Cardiac fibroblast (primary cell): ENCODE data around the gene ZDHHC5.

Experiments
- DNase-seq, 2 donors: peaks; one replicate each; pipeline versions ENCODE4 v3.0.0 to v3.0.0-alpha.2; 2010; ENCODE audit warnings: low read depth in 2 of 2
- H3K4me3 ChIP-seq, 2 donors: replicated peaks in 1 of 2; 1 replicate in 1 of 2; 2 replicates in 1 of 2; pipeline ENCODE4 v1.5.1; 2011; ENCODE audit warnings: low read depth in 2 of 2, low read length in 2 of 2, mild to moderate bottlenecking in 2 of 2, moderate library complexity in 1 of 2
- TF ChIP-seq, protein P1 (sequence below): IDR thresholded peaks from one replicate; pipeline ENCODE4 v1.5.1; 2011; ENCODE audit warnings: low read depth, mild to moderate bottlenecking, low read length, inconsistent platforms

Gene ZDHHC5, protein sequence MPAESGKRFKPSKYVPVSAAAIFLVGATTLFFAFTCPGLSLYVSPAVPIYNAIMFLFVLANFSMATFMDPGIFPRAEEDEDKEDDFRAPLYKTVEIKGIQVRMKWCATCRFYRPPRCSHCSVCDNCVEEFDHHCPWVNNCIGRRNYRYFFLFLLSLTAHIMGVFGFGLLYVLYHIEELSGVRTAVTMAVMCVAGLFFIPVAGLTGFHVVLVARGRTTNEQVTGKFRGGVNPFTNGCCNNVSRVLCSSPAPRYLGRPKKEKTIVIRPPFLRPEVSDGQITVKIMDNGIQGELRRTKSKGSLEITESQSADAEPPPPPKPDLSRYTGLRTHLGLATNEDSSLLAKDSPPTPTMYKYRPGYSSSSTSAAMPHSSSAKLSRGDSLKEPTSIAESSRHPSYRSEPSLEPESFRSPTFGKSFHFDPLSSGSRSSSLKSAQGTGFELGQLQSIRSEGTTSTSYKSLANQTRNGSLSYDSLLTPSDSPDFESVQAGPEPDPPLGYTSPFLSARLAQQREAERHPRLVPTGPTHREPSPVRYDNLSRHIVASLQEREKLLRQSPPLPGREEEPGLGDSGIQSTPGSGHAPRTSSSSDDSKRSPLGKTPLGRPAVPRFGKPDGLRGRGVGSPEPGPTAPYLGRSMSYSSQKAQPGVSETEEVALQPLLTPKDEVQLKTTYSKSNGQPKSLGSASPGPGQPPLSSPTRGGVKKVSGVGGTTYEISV

GRCh38 chr11:57667736-57668433 lies at the start of gene ZDHHC5:
ZDHHC5 (plus strand) TSS chr11:57668114; CDS start chr11:57673091, 4,977 bp downstream.
- peak within 1 kb of the TSS; percentile 96 to 98 for H3K4me3 ChIP-seq
- TF ChIP-seq, protein P1, sequence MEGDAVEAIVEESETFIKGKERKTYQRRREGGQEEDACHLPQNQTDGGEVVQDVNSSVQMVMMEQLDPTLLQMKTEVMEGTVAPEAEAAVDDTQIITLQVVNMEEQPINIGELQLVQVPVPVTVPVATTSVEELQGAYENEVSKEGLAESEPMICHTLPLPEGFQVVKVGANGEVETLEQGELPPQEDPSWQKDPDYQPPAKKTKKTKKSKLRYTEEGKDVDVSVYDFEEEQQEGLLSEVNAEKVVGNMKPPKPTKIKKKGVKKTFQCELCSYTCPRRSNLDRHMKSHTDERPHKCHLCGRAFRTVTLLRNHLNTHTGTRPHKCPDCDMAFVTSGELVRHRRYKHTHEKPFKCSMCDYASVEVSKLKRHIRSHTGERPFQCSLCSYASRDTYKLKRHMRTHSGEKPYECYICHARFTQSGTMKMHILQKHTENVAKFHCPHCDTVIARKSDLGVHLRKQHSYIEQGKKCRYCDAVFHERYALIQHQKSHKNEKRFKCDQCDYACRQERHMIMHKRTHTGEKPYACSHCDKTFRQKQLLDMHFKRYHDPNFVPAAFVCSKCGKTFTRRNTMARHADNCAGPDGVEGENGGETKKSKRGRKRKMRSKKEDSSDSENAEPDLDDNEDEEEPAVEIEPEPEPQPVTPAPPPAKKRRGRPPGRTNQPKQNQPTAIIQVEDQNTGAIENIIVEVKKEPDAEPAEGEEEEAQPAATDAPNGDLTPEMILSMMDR: no peak
- DNase-seq: peak; percentile 100

DNA sequence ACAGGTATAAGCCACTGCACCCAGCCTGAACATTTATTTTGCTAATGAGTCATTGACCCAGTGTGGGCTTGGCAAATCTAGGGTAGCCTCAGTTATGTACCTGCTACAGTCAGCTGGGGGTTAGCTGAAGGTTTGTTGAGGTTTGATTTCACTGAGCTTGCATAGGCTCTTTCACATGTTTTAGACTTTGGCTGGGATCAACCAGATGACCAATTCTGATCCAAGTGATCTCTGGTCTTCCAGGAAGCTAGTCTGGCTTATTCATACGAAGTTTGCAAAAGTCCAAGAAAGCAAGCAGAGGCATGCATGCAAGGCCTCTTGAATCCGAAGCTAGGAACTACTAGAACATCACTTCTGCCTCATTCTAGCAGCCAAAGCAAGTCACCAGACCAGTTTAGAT lies 49.5 kb upstream of the ZDHHC5 start:
- H3K4me3 ChIP-seq: no peak overlapping the region
- DNase-seq: no peak
- TF ChIP-seq, protein P1: no peak

DNA sequence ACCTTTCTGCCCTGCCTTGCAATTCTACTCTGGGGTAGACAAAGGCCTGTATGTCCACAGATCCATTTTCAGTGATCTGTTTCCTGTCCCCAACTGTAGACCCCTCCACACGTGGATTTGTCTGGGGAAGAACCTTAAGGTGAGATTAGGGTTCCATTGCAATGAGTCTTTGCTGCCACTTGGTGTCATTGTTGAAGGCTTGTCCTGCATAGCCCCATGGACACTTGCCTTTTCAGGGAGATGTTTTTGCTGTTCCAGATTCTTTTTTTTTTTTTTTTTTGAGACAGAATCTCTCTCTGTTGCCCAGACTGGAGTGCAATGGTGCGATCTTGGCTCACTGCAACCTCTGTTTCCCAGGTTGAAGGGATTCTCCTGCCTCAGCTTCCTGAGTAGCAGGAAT lies 48.6 kb upstream of the ZDHHC5 start:
- no peak for DNase-seq
- no peak overlapping the region for H3K4me3 ChIP-seq
- TF ChIP-seq, protein P1: peak; percentile 28

- no peak for DNase-seq
- no peak overlapping the region for H3K4me3 ChIP-seq
- TF ChIP-seq, protein P1: no peak
These were observed 47.4 kb upstream of the ZDHHC5 start for GRCh38 chr11:57620467-57620866.

DNA sequence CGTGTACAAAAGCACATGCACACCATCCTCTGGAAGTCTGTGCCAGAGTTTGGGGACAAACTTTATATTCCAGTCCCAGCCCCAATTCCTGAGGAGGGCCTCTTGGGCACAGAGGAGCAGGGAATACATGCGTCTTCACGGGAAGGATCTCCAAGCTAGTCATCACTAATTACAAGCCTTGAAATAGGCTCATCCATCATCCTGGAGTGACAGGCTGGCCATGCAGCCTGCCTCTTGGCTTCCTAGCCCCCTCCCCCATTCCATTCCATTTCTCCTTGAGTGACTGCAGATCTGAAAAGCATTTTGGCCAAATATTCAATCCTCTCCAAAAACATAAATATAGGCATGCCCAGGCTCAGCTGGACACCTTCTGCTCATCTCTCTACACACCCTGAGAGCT lies 45.7 kb upstream of the ZDHHC5 start:
- no peak for DNase-seq
- no peak overlapping the region for H3K4me3 ChIP-seq
- TF ChIP-seq, protein P1: no peak

- DNase-seq: no peak
- no peak overlapping the region for H3K4me3 ChIP-seq
These were observed 43.0 kb upstream of the ZDHHC5 start for GRCh38 chr11:57624864-57625263.

More at GRCh38 chr11:57624864-57625263, 43.0 kb upstream of the ZDHHC5 start:
- TF ChIP-seq, protein P1: no peak
